NCI-H187 treated with DMSO at 0.1 percent for 48 hours (cell line): Measurements from ENCODE around the gene THADA.
"Not testable (repeated sequence)": the region's sequence is repeated elsewhere in the genome, so short reads cannot be mapped to it uniquely, and the experiment has no call there.

Experiments
- DNase-seq: peaks from one replicate; lab custom pipeline; 2025; lab: John Stamatoyannopoulos, UW

THADA gene

GRCh38 chr2:43209204-43209717 is 386.6 kb downstream of the THADA start:
- no peak for DNase-seq

- no peak for DNase-seq
Observed at GRCh38 chr2:43207553-43208300, 388.1 kb downstream of the THADA start.

GRCh38 chr2:43206602-43207001 is 389.2 kb downstream of the THADA start:
- DNase-seq, result no peak

- DNase-seq, result no peak
Observed at GRCh38 chr2:43203373-43203772, 392.5 kb downstream of the THADA start.

- DNase-seq, result no peak
Observed at GRCh38 chr2:43202289-43202688, 393.5 kb downstream of the THADA start.

- DNase-seq, result no peak
Observed at GRCh38 chr2:43201497-43201896, 394.3 kb downstream of the THADA start.

- DNase-seq, result no peak
Observed at GRCh38 chr2:43201016-43201415, 394.8 kb downstream of the THADA start.

- DNase-seq, result no peak
Observed at GRCh38 chr2:43199492-43200488, 396.0 kb downstream of the THADA start.

- no peak for DNase-seq
Observed at GRCh38 chr2:43198263-43198662, 397.6 kb downstream of the THADA start.

GRCh38 chr2:43197588-43197896 is 398.3 kb downstream of the THADA start:
- DNase-seq, result no peak

- no peak for DNase-seq
Observed at GRCh38 chr2:43196768-43197587, 398.9 kb downstream of the THADA start.

- no peak for DNase-seq
Observed at GRCh38 chr2:43194121-43194869, 401.5 kb downstream of the THADA start.

GRCh38 chr2:43193652-43194120 is 402.2 kb downstream of the THADA start:
- DNase-seq, result no peak

- DNase-seq, result no peak
Observed at GRCh38 chr2:43192744-43193651, 402.8 kb downstream of the THADA start.

GRCh38 chr2:43191947-43192516 is 403.8 kb downstream of the THADA start:
- no peak for DNase-seq

GRCh38 chr2:43190311-43191052 is 405.4 kb downstream of the THADA start:
- no peak for DNase-seq

- not testable (repeated sequence) for DNase-seq
Observed at GRCh38 chr2:43189861-43190260, 406.0 kb downstream of the THADA start.

GRCh38 chr2:43188561-43189386 is 407.1 kb downstream of the THADA start:
- no peak for DNase-seq
